ENCODE data around the gene PIAS1. TPM values are rescaled to one million over a fixed set of nuclear protein-coding genes. Genes with fewer than 3 reads are reported as not detected.
A peak's percentile ranks its signal among the peaks of the same experiment; 100 is the strongest.

Gene PIAS1
- total RNA-seq, 1 donor from 2014 or later: 40.6 TPM

- Mint-ChIP-seq H3K27me3 (ENCODE audit: unreplicated experiment) (no peaks in the 10 kb centered on the region), H3K27ac (ENCODE audit: unreplicated experiment) (no peak overlapping the region), H3K4me1 (ENCODE audit: unreplicated experiment) (peaks cover 3% of the 10 kb centered on the region), H3K4me3 (ENCODE audit: unreplicated experiment) (no peak overlapping the region), H3K36me3 (ENCODE audit: unreplicated experiment) (no peaks in the 10 kb centered on the region), H3K9me3 (ENCODE audit: unreplicated experiment) (peaks cover 6% of the 10 kb centered on the region)
- TF ChIP-seq, protein P1, sequence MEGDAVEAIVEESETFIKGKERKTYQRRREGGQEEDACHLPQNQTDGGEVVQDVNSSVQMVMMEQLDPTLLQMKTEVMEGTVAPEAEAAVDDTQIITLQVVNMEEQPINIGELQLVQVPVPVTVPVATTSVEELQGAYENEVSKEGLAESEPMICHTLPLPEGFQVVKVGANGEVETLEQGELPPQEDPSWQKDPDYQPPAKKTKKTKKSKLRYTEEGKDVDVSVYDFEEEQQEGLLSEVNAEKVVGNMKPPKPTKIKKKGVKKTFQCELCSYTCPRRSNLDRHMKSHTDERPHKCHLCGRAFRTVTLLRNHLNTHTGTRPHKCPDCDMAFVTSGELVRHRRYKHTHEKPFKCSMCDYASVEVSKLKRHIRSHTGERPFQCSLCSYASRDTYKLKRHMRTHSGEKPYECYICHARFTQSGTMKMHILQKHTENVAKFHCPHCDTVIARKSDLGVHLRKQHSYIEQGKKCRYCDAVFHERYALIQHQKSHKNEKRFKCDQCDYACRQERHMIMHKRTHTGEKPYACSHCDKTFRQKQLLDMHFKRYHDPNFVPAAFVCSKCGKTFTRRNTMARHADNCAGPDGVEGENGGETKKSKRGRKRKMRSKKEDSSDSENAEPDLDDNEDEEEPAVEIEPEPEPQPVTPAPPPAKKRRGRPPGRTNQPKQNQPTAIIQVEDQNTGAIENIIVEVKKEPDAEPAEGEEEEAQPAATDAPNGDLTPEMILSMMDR (IDR thresholded peaks at IDR 0.05): no peak
- peak; percentile 54 for DNase-seq (ENCODE audit: extremely low spot score, unreplicated experiment)
Observed at GRCh38 chr15:68235022-68235421, 180.9 kb downstream of the PIAS1 start.

DNA sequence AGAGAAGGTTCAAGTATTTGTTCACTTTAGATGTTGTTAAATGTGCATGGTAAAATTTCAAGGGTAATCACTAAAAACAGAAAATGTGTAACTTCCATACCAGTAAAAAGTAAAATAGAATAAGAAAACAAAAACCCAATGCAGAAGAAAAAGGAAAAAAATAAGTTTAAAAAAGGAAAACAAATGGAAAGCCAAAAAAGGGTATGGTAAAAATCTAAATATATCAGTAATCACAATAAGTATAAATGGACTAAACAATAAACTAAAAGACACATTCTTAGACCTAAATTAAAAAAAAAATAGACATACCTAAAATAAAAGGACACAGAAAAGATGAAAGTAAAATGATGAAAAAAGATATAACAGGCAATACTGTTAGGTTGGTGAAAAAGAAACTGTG lies 184.9 kb downstream of the PIAS1 start:
- H3K36me3 Mint-ChIP-seq (ENCODE audit: unreplicated experiment): peaks cover 2% of the 10 kb centered on the region
- DNase-seq (ENCODE audit: extremely low spot score, unreplicated experiment): no peak
- H3K4me1 Mint-ChIP-seq (ENCODE audit: unreplicated experiment): peaks cover 2% of the 10 kb centered on the region
- H3K4me3 Mint-ChIP-seq (ENCODE audit: unreplicated experiment): no peak overlapping the region
- H3K27me3 Mint-ChIP-seq (ENCODE audit: unreplicated experiment): no peaks in the 10 kb centered on the region
- TF ChIP-seq, protein P1 (IDR thresholded peaks at IDR 0.05): no peak
- no peak overlapping the region for H3K27ac Mint-ChIP-seq (ENCODE audit: unreplicated experiment)
- H3K9me3 Mint-ChIP-seq (ENCODE audit: unreplicated experiment): peaks cover 10% of the 10 kb centered on the region

- TF ChIP-seq, protein P1 (IDR thresholded peaks at IDR 0.05): no peak
- Mint-ChIP-seq H3K27ac (ENCODE audit: unreplicated experiment) (peak overlapping the region; percentile 32), H3K4me1 (ENCODE audit: unreplicated experiment) (peaks cover 2% of the 10 kb centered on the region), H3K36me3 (ENCODE audit: unreplicated experiment) (peaks cover 2% of the 10 kb centered on the region), H3K27me3 (ENCODE audit: unreplicated experiment) (no peaks in the 10 kb centered on the region), H3K4me3 (ENCODE audit: unreplicated experiment) (no peak overlapping the region), H3K9me3 (ENCODE audit: unreplicated experiment) (peaks cover 10% of the 10 kb centered on the region)
- no peak for DNase-seq (ENCODE audit: extremely low spot score, unreplicated experiment)
Observed at GRCh38 chr15:68241088-68241935, 187.2 kb downstream of the PIAS1 start.

Other genes starting within 250 kb of the PIAS1 start
- gene SKOR1, start 228.8 kb upstream of the PIAS1 start, total RNA-seq: 0.42 and 0.48 TPM in 2 replicates
- not detected in 2 replicates for gene RNU6-1, start 214.3 kb upstream of the PIAS1 start, total RNA-seq
- 1.8 and 2.0 TPM in 2 replicates for gene CALML4, start 151.0 kb downstream of the PIAS1 start, total RNA-seq
- 18.7 and 20.5 TPM in 2 replicates for gene CLN6, start 175.4 kb downstream of the PIAS1 start, total RNA-seq
- 71.1 and 71.5 TPM in 2 replicates for gene FEM1B, start 223.4 kb downstream of the PIAS1 start, total RNA-seq